GM10248 (cell line): ENCODE results near the gene DUS1L.
A peak's percentile ranks its signal among the peaks of the same experiment; 100 is the strongest.

Source experiments
- CTCF ChIA-PET: fragments of 300-600 bp; sonication (Branson Sonifier 250); formaldehyde crosslinking; extraction: SDS; loops from one replicate; lab custom pipeline; 2021; ENCODE audit warnings: antibody characterized with exemption; lab: Yijun Ruan, JAX
- POLR2A ChIA-PET: fragments of 350-650 bp; sonication (Branson Sonifier 250); formaldehyde crosslinking; extraction: SDS; loops from one replicate; lab custom pipeline; 2020; ENCODE audit warnings: antibody characterized with exemption; lab: Yijun Ruan, JAX
- DNase-seq: peaks from one replicate; pipeline ENCODE4 v3.0.0; 2012; ENCODE audit errors: extremely low spot score
- TF ChIP-seq, protein P1 (sequence below): IDR thresholded peaks from 2 replicates; pipeline ENCODE4 v1.5.1; 2012; ENCODE audit warnings: mild to moderate bottlenecking, low read depth; ENCODE audit errors: extremely low read depth, missing control alignments, control extremely low read depth

Gene DUS1L

DNA sequence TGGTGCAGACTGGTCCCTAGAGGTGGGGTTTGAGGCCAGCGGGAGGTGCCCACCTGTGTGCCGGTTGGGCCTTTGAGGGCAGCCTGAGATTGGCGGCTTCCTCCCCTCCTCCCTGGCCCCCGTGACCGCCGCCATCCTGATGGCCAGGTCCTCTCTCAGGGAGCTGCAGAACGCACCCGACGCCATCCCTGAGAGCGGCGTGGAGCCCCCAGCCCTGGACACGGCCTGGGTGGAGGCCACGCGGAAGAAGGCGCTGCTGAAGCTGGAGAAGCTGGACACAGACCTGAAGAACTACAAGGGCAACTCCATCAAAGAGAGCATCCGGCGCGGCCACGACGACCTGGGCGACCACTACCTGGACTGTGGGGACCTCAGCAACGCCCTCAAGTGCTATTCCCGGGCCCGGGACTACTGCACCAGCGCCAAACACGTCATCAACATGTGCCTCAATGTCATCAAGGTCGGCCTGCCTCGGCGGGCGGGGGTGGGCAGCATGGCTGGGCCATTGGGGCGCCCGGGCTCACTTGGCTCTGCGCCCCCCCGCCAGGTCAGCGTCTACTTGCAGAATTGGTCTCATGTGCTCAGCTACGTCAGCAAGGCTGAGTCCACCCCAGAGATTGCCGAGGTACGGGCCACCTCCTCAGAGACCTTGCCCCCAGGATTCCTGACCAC is 11.1 kb downstream of the DUS1L start:
- CTCF ChIA-PET, result interaction anchor here (1.5 kb wide), 1 partner anchor 102 kb away, joined by 3 read pairs; no protein-coding TSS in a partner anchor
- POLR2A ChIA-PET, result no interaction called here
- TF ChIP-seq, protein P1, sequence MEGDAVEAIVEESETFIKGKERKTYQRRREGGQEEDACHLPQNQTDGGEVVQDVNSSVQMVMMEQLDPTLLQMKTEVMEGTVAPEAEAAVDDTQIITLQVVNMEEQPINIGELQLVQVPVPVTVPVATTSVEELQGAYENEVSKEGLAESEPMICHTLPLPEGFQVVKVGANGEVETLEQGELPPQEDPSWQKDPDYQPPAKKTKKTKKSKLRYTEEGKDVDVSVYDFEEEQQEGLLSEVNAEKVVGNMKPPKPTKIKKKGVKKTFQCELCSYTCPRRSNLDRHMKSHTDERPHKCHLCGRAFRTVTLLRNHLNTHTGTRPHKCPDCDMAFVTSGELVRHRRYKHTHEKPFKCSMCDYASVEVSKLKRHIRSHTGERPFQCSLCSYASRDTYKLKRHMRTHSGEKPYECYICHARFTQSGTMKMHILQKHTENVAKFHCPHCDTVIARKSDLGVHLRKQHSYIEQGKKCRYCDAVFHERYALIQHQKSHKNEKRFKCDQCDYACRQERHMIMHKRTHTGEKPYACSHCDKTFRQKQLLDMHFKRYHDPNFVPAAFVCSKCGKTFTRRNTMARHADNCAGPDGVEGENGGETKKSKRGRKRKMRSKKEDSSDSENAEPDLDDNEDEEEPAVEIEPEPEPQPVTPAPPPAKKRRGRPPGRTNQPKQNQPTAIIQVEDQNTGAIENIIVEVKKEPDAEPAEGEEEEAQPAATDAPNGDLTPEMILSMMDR, result no peak
- DNase-seq, result no peak

DNA sequence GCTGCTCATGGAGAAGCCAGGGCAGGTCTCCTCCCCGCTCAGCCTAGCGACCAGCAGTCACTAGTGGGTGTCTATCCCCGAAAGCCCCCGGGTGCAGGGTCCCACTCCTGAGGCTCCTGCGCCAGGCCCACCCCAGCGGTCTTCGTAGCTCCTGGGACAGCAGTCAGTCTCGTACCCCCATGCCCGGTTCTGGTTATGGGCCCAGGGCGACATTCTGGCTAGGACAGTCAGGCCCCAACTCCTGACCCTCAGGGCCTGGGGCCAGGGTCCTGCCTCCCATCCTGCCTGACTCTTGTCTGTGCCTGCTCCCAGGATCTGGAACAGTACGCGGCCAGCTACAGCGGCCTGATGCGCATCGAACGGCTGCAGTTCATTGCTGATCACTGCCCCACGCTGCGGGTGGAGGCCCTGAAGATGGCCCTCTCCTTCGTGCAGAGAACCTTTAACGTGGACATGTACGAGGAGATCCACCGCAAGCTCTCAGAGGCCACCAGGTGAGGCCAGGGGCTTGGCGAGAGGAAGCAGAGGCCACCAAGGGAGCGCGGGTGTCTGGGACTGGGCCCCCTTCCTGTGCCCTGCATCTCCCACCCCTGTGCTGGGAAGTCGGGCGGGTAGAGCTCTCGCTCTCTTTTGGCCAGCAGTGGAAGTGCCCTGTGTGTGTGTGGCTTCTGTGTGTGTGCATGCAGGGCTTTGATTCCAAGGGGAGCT is 11.9 kb downstream of the DUS1L start:
- TF ChIP-seq, protein P1, result no peak
- ChIA-PET POLR2A (no interaction called here), CTCF (interaction anchor here (1.3 to 1.5 kb wide), 2 partner anchors 20 to 103 kb away, joined by 3 read pairs; no protein-coding TSS in a partner anchor)
- no peak for DNase-seq

DNA sequence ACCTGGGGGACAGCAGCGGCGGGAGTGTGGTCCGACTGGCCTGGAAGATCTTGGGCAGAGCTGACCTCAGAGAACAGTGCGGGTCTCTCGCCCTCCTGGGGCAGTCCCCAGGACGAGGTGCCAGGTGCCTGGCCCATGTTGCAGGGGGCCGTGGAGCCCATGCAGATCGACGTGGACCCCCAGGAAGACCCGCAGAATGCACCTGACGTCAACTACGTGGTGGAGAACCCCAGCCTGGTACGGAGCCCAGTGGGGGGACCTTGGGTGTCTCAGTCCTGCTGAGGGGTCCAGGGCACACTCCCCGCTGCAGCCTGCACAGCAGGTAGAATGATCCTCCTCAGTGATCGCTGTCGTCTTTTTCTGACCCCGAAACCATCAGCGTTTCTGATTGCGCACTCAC is 12.5 kb downstream of the DUS1L start:
- POLR2A ChIA-PET, result interaction anchor here (0.5 kb wide), 1 partner anchor 9 kb away, joined by 4 read pairs; no protein-coding TSS in a partner anchor
- DNase-seq, result no peak
- CTCF ChIA-PET, result interaction anchor here (1.3 to 1.5 kb wide), 2 partner anchors 21 to 103 kb away, joined by 3 read pairs; no protein-coding TSS in a partner anchor
- TF ChIP-seq, protein P1, result no peak

DNA sequence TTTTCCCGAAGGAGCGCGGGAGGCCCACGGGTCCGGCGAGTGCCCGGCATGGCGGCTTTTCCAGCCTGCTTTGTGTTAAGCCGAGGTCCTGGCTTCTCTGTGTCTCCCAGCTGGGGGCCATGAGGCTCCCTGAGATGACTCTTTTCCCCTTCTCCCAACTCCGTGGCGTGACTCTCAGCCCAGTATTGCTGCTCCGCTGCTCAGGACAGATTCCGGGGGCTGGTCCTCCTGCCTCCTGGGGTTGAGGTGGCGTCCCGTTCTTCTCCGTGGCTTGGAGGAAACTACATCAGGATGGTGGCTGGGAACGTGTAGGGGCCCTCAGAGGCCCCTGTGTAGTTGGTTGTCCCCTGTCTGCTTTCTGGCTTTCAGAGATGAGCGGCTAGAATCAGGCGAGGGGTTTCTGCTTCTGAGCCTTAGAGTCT is 13.0 kb downstream of the DUS1L start:
- ChIA-PET POLR2A (interaction anchor here (0.5 to 0.9 kb wide), 2 partner anchors 8 to 15 kb away, joined by 3 to 4 read pairs; partner anchors contain the start of gene DCXR), CTCF (interaction anchor here (0.9 to 1.3 kb wide), 2 partner anchors 21 to 22 kb away, joined by 3 to 4 read pairs; no protein-coding TSS in a partner anchor)
- TF ChIP-seq, protein P1, result no peak
- DNase-seq, result no peak

DNA sequence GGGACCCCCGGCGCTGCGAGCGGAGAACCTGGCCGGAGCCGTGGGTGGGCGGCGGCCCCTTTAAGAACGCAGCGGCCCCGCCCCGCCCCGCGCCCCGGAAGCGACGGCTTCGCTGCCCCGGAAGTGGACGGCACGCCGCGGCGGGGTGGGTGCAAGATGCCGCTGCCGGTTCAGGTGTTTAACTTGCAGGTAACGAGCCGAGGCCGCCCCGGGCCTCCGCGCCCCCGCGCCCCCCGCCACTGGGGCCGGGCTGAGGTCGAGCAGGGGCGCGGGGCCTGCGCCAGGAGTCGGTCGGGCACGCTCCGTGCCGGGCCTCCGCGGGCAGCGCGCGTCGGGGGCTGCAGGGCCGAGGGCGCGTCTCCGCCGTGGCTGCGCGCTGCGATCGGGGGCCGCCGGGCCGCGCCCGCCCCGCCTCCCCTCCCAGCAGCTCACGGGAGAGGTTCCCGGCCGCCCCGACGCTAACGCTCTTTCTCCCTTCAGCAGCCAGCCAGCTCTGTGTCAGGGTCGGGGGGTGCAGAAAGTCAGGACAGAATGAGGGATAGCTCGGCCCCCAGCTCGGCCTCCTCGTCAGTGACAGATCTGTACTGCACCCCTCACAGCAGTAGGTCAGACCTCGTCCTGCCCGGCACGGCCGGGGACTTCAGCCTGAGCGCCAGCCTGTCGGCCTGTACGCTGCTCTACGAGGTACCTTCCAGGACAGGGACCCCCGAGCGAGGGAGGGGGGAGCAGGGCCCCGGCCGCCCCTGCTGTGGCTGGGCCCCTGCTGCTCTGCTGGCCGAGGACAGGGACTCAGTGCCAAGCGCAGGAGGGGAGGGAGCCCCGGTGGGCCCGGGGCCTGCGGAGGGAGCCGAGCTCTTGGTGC is 13.6 kb downstream of the DUS1L start, which contains the start of the genes GPS1 and RFNG:
GPS1 (plus strand) TSS at position 123 of the 862 bp plus-strand sequence; CDS start at position 157, 34 bp downstream.
RFNG (minus strand) TSS at position 36 of the 862 bp plus-strand sequence. CDS start 45 bp downstream, outside the sequence.
- POLR2A ChIA-PET, result interaction anchor here (0.6 to 1.0 kb wide), 3 partner anchors 10 to 14 kb away, joined by 3 to 4 read pairs (median 3); partner anchors contain the start of gene DCXR
- CTCF ChIA-PET, result interaction anchor here (0.9 to 3.0 kb wide), 2 partner anchors 21 to 22 kb away, joined by 4 to 14 read pairs; partner anchors contain the start of gene RAC3
- DNase-seq, result peak; percentile 94
- TF ChIP-seq, protein P1, result no peak
